ENCODE measurements around the gene CEP128.

Gene CEP128

GRCh38 chr14:80607430-80608190 lies 333.9 kb downstream of the CEP128 start:
- DNase-seq (ENCODE audit: low read depth): no peak

GRCh38 chr14:80606347-80606772 lies 335.2 kb downstream of the CEP128 start:
- DNase-seq (ENCODE audit: low read depth): no peak

GRCh38 chr14:80605536-80605935 lies 336.0 kb downstream of the CEP128 start:
- DNase-seq (ENCODE audit: low read depth): no peak

- DNase-seq (ENCODE audit: low read depth): no peak
Measured at GRCh38 chr14:80602946-80603345, 338.6 kb downstream of the CEP128 start.

- no peak for DNase-seq (ENCODE audit: low read depth)
Measured at GRCh38 chr14:80587096-80587724, 354.3 kb downstream of the CEP128 start.

- no peak for DNase-seq (ENCODE audit: low read depth)
Measured at GRCh38 chr14:80586131-80586530, 355.4 kb downstream of the CEP128 start.

GRCh38 chr14:80585506-80585835 lies 356.1 kb downstream of the CEP128 start:
- DNase-seq (ENCODE audit: low read depth): no peak

- DNase-seq (ENCODE audit: low read depth): no peak
Measured at GRCh38 chr14:80584744-80585505, 356.6 kb downstream of the CEP128 start.

GRCh38 chr14:80577599-80577998 lies 363.9 kb downstream of the CEP128 start:
- no peak for DNase-seq (ENCODE audit: low read depth)

- DNase-seq (ENCODE audit: low read depth): no peak
Measured at GRCh38 chr14:80576401-80576800, 365.1 kb downstream of the CEP128 start.

- DNase-seq (ENCODE audit: low read depth): no peak
Measured at GRCh38 chr14:80575763-80576162, 365.8 kb downstream of the CEP128 start.

- DNase-seq (ENCODE audit: low read depth): no peak
Measured at GRCh38 chr14:80572666-80573065, 368.9 kb downstream of the CEP128 start.

GRCh38 chr14:80570930-80571298 lies 370.6 kb downstream of the CEP128 start:
- no peak for DNase-seq (ENCODE audit: low read depth)

GRCh38 chr14:80567905-80568536 lies 373.5 kb downstream of the CEP128 start:
- no peak for DNase-seq (ENCODE audit: low read depth)

GRCh38 chr14:80565001-80565400 lies 376.5 kb downstream of the CEP128 start:
- DNase-seq (ENCODE audit: low read depth): no peak

- DNase-seq (ENCODE audit: low read depth): no peak
Measured at GRCh38 chr14:80564051-80564450, 377.5 kb downstream of the CEP128 start.

GRCh38 chr14:80560800-80561657 lies 380.5 kb downstream of the CEP128 start:
- DNase-seq (ENCODE audit: low read depth): no peak

GRCh38 chr14:80554139-80554538 lies 387.4 kb downstream of the CEP128 start:
- DNase-seq (ENCODE audit: low read depth): no peak

GRCh38 chr14:80549141-80549540 lies 392.4 kb downstream of the CEP128 start:
- DNase-seq (ENCODE audit: low read depth): no peak

- no peak for DNase-seq (ENCODE audit: low read depth)
Measured at GRCh38 chr14:80545935-80546854, 395.3 kb downstream of the CEP128 start.

- no peak for DNase-seq (ENCODE audit: low read depth)
Measured at GRCh38 chr14:80544366-80544765, 397.2 kb downstream of the CEP128 start.
